ENCODE measurements around the gene NR1D1. TPM values are rescaled to one million over a fixed set of nuclear protein-coding genes. Genes with fewer than 3 reads are reported as not detected.

The NR1D1 gene
- total RNA-seq, 1 donor from 2014 or later: 2.6 TPM

DNA sequence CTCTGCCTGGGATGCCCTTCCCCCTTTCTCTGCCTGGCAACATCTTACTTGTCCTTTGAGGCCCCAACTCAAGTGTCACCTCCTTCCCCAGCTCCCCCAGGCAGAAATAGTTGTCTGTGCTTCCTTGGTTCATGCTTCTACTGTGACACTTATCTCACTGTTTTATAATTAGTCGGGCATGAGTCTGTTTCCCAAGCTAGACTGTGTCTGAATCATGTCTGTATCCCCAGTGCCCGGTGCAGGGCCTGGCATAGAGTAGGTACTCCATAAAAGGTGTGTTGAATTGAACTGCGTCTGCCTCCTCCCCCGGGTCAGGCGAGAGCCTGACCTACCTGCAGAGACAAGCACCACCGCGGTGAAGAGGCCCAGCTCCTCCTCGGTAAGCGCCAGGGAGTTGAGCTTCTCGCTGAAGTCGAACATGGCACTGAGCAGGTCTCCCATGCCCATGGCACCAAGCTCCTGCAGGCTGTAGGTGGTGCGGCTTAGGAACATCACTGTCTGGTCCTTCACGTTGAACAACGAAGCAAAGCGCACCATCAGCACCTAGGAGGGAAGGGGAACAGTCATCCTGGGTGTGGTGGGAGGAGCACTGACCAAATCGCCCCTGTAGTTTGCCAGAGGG, 6.7 kb downstream of the NR1D1 start:
- DNase-seq (ENCODE audit: low spot score, unreplicated experiment): no peak
- TF ChIP-seq, protein P1, sequence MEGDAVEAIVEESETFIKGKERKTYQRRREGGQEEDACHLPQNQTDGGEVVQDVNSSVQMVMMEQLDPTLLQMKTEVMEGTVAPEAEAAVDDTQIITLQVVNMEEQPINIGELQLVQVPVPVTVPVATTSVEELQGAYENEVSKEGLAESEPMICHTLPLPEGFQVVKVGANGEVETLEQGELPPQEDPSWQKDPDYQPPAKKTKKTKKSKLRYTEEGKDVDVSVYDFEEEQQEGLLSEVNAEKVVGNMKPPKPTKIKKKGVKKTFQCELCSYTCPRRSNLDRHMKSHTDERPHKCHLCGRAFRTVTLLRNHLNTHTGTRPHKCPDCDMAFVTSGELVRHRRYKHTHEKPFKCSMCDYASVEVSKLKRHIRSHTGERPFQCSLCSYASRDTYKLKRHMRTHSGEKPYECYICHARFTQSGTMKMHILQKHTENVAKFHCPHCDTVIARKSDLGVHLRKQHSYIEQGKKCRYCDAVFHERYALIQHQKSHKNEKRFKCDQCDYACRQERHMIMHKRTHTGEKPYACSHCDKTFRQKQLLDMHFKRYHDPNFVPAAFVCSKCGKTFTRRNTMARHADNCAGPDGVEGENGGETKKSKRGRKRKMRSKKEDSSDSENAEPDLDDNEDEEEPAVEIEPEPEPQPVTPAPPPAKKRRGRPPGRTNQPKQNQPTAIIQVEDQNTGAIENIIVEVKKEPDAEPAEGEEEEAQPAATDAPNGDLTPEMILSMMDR (IDR thresholded peaks at IDR 0.05; ENCODE audit: unreplicated experiment): no peak
- H3K36me3 Mint-ChIP-seq (ENCODE audit: insufficient read depth): peaks cover 2% of the 10 kb centered on the region
- no peaks in the 10 kb centered on the region for H3K27me3 Mint-ChIP-seq
- no peak overlapping the region for H3K27ac Mint-ChIP-seq
- no peaks in the 10 kb centered on the region for H3K9me3 Mint-ChIP-seq (ENCODE audit: low read depth)
- H3K4me3 Mint-ChIP-seq (ENCODE audit: low read depth): no peak overlapping the region
- H3K4me1 Mint-ChIP-seq (ENCODE audit: low read depth): peaks cover 4% of the 10 kb centered on the region

DNA sequence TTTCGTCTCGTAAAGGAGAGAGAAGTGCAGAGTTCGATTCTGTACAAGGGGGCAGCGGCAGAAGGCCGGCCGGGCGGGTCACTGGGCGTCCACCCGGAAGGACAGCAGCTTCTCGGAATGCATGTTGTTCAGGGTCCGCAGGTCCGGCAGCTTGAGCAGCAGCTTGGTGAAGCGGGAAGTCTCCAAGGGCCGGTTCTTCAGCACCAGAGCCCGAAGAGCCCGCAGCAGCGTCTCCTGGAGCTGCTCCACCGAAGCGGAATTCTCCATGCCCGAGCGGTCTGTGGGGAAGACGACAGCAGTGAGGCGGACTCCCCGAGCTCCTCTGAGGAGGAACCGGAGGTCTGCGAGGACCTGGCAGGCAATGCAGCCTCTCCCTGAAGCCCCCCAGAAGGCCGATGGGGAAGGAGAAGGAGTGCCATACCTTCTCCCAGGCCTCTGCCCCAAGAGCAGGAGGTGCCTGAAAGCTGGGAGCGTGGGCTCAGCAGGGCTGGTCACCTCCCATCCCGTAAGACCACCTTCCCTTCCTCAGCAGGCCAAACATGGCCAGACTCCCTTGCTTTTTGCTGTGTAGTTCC, 7.3 kb downstream of the NR1D1 start:
- H3K27me3 Mint-ChIP-seq: no peaks in the 10 kb centered on the region
- no peaks in the 10 kb centered on the region for H3K4me1 Mint-ChIP-seq (ENCODE audit: low read depth)

DNA sequence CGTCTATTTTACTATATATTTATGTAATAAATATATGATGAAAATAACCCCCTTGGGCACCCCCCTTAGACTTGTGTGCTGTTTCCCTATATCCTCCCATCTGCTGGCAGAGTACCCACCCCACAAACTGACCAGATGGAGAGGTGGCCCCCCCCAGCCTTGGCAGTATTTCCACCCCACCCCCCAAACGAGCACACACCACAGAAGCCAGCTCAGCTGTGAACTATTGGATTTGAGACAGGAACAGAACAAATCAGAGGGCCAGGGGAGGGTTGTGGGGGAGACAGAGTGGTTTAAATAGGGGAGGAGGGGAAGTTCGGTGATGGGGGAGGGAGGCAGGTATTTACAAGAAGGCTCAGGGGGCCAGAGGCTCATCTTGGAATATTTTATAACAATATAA, 7.8 kb downstream of the NR1D1 start:
- Mint-ChIP-seq H3K27ac (no peak overlapping the region), H3K27me3 (no peaks in the 10 kb centered on the region), H3K4me1 (ENCODE audit: low read depth) (no peaks in the 10 kb centered on the region), H3K36me3 (ENCODE audit: insufficient read depth) (peaks cover 3% of the 10 kb centered on the region), H3K4me3 (ENCODE audit: low read depth) (no peak overlapping the region), H3K9me3 (ENCODE audit: low read depth) (no peaks in the 10 kb centered on the region)
- TF ChIP-seq, protein P1 (IDR thresholded peaks at IDR 0.05; ENCODE audit: unreplicated experiment): no peak
- DNase-seq (ENCODE audit: low spot score, unreplicated experiment): no peak

More for the DNA sequence above, 7.3 kb downstream of the NR1D1 start:
- TF ChIP-seq, protein P1 (IDR thresholded peaks at IDR 0.05; ENCODE audit: unreplicated experiment): no peak
- Mint-ChIP-seq H3K9me3 (ENCODE audit: low read depth) (no peaks in the 10 kb centered on the region), H3K36me3 (ENCODE audit: insufficient read depth) (peaks cover 3% of the 10 kb centered on the region), H3K4me3 (ENCODE audit: low read depth) (no peak overlapping the region), H3K27ac (no peak overlapping the region)
- no peak for DNase-seq (ENCODE audit: low spot score, unreplicated experiment)

DNA sequence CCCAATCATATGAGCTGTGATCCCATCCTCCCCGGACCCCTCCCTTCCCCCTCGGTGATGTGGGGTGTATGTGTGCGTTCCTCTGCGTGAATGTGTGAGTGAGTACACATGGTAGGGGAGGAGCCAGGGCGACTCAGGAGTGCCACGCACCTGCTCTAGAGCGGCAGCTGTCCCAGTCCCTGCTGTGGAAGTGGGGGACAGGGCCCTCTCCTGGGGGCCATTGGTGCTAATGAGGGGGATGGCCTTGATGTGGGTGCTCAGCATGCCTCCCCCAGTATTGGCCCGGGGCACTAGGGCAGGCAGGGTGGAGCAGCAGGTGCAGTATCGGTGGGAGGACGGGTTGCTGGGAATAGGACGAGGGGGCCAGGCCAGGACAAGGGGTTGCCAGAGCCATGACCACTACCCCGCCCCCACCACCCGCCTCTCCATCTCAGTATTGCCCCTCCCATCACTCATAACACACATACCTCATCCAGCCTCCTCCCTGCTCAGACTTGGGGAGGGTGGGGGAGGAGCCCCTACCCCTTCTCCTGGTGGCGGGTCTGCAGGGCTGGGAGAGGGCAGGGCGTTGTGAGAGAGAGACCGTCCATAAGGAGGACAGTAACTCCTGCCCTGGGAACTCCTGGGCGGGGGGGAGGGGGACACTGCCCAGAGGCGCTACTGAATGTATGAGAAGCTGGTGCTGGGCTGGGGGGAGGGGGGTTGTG, 8.5 kb downstream of the NR1D1 start:
- Mint-ChIP-seq H3K4me1 (ENCODE audit: low read depth) (no peaks in the 10 kb centered on the region), H3K4me3 (ENCODE audit: low read depth) (no peak overlapping the region), H3K27me3 (no peaks in the 10 kb centered on the region), H3K9me3 (ENCODE audit: low read depth) (no peaks in the 10 kb centered on the region), H3K36me3 (ENCODE audit: insufficient read depth) (peaks cover 9% of the 10 kb centered on the region), H3K27ac (no peak overlapping the region)
- DNase-seq (ENCODE audit: low spot score, unreplicated experiment): no peak
- TF ChIP-seq, protein P1 (IDR thresholded peaks at IDR 0.05; ENCODE audit: unreplicated experiment): no peak

DNA sequence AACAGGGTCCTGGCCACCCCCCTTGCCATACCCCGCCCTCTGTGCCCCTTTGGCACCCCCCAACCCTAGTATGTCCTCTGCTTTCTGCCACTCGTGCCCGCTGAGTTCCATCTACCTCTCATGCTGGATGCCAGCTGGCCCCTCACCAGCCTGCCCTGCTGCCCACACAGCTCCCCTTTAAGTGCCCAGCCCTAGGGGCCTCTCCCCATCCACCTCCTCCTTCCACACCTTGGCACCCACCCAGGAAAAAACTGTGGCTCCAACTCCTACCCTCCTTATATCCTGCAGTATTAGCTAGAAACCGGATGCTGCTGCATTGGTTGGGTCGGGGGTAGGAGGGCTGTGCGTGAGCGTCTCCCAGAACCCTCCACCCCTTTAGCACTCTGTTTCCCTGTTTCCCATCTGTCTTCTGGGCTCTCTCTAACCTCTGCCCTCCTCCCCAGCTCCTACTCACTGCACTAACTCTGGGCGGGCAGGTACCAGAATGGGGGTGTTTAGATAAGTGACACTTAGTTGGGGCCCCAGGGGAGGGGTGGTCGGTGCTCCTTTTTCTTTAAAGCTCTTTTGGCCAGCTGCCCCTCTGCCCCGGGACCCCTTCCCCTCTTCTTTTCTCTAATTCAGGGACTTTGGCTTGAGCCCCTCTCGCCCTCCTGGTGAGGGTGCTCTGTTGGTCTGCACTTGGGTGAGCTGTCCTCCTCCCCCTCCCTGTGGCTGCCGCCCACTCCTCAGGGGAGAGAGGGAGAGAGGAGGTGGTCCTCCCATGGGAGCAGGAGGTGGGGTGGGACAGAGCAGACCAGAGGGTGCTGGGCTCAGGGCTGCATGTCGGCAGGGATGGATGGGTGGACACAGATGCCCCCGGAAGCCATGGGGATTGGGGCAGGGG, 9.9 kb downstream of the NR1D1 start:
- TF ChIP-seq, protein P1 (IDR thresholded peaks at IDR 0.05; ENCODE audit: unreplicated experiment): no peak
- no peaks in the 10 kb centered on the region for H3K27me3 Mint-ChIP-seq
- no peaks in the 10 kb centered on the region for H3K9me3 Mint-ChIP-seq (ENCODE audit: low read depth)
- H3K27ac Mint-ChIP-seq: no peak overlapping the region
- DNase-seq (ENCODE audit: low spot score, unreplicated experiment): no peak
- peaks cover 7% of the 10 kb centered on the region for H3K36me3 Mint-ChIP-seq (ENCODE audit: insufficient read depth)
- no peak overlapping the region for H3K4me3 Mint-ChIP-seq (ENCODE audit: low read depth)
- no peaks in the 10 kb centered on the region for H3K4me1 Mint-ChIP-seq (ENCODE audit: low read depth)
